Measurements from ENCODE around the gene GPN1. TPM values are rescaled to one million over a fixed set of nuclear protein-coding genes. Genes with fewer than 3 reads are reported as not detected.
"Not testable (repeated sequence)": the region's sequence is repeated elsewhere in the genome, so short reads cannot be mapped to it uniquely, and the experiment has no call there.

The GPN1 gene
- polyA plus RNA-seq, 4 donors, result 52.3 to 66.8 (median 58.8) TPM

GRCh38 chr2:27664622-27665363 lies 35.9 kb downstream of the GPN1 start:
- no peak for DNase-seq (ENCODE audit: low read depth in 4 of 4, low spot score in 2 of 4)

DNA sequence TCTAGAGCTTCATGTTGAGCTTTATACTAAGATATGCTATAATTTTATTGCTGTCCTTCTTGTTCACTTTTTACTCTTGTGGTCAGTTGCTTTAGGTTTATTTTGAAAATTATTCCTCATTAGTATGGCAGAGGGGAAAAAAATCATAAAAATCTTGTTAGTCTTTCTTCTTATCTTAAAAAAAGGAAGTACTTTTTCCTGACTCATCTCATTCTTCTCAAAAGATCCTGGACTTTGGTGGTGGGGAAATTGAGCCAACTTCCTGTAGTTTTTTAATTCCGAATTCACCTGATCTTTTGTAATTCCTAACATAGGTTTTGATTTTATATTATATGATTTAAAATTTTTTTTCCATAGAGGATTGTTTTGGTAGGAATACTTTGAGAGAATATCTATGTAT lies 38.6 kb downstream of the GPN1 start:
- no peak for DNase-seq (ENCODE audit: low read depth in 4 of 4, low spot score in 2 of 4)

DNA sequence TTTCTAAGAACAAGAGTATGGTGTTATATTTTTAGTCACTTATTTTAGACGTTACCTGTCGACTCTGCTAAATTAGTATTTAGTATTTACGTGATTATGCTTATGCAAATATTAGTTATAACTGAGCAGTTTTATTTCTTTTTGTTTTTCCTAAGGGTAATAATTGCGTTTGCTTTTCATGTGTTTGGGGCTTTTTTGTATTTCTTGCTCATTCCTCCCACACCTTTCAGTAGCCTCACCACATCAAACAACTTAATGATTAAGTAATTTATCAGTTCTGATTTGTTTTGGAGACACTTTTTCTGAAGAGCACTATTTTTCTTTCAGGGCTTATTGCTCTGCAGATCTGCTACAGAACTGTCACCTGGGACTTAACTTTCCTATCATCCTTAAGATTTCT lies 42.4 kb downstream of the GPN1 start:
- no peak for DNase-seq (ENCODE audit: low read depth in 4 of 4, low spot score in 2 of 4)

DNA sequence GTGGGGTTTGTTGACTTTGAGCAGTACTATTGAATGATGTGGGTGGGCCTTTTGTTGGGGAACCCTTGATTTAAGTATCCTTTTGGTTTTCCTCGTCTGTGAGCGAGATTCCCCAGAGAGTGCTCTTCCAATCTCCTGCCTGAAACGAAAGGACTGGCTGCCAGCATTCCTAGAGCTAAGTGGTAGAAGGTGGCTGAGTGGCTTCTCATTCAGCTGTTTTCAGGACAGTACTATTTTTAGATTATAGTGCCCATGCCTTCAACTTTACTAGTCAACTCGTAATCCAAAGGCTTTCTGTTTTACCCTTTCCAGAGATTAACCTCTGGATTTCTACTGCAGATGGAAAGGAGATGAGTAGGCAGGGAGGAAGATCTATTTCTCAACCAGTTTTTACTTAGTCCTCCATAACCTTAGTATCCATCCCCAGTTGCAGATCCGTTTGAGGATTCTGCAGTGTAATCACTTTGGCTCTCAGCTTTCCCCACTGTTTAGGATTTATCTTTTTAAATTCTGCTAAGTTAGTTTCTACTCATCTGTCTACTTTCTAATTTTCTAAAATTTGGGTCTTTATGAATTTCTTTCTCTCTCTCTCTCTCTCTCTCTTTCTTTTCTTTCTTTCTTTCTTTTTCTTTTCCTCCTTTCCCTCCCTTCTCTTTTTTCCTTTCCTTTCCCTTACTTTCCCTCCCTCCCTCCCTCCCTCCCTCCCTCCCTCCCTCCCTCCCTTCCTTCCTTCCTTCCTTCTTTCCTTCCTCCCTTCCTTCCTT lies 44.1 kb downstream of the GPN1 start:
- DNase-seq (ENCODE audit: low read depth in 4 of 4, low spot score in 2 of 4), result no peak

GRCh38 chr2:27680571-27680970 lies 51.7 kb downstream of the GPN1 start:
- DNase-seq (ENCODE audit: low read depth in 4 of 4, low spot score in 2 of 4), result no peak

DNA sequence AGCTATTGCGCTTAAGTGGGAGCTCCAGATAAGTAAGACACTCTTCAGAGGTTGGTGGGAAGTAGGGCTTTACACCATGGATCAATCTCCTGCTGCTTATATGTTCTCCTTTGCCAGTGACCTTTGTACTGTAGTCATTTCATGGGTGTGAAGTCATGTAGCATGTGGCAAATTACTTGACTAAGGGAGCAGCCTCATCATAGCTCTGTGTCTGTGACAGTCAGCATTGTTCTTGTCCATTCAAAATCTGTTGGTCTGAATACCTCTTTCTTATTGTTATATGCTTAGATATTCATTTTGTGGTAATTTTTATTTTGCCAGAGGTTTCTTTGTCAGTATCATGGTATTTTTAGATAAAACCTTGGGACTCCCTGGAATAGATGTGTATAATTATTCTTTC lies 53.0 kb downstream of the GPN1 start:
- DNase-seq (ENCODE audit: low read depth in 4 of 4, low spot score in 2 of 4), result no peak

- not testable (repeated sequence) for DNase-seq (ENCODE audit: low read depth in 4 of 4, low spot score in 2 of 4)
Measured at GRCh38 chr2:27682334-27682771, 53.5 kb downstream of the GPN1 start.

DNA sequence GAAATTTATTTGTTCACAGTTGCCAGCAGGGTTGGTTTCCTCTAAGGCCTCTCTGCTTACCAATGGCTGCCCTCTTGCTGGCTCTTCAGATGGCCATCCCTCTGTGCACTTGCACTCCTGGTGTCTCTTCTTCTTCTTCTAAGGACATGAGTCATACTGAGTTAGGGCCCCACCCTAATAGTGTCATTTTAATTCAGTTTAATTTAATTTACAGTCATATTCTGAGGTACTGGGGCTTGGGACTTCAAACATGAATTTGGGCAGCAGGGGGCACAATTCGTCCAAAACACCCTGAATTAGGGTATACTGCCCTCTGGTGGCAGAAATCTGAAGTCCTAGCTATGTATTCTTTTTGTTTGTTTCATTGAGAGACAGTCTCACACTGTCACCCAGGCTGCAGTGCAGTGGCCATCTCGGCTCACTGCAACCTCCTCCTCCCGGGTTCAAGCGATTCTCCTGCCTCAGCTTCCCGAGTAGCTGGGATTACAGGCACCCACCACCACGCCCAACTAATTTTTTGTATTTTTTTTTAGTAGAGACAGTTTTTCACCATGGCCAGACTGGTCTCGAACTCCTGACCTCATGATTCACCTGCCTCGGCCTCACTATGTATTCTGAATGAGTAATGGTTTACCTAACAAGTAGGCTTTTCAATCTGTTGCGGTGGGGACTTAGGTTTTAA lies 54.7 kb downstream of the GPN1 start:
- peak; percentile 68 to 84 (median 70) for DNase-seq (ENCODE audit: low read depth in 4 of 4, low spot score in 2 of 4)

- not testable (repeated sequence) for DNase-seq (ENCODE audit: low read depth in 4 of 4, low spot score in 2 of 4)
Measured at GRCh38 chr2:27685006-27685405, 56.2 kb downstream of the GPN1 start.

- DNase-seq (ENCODE audit: low read depth in 4 of 4, low spot score in 2 of 4), result no peak
Measured at GRCh38 chr2:27685577-27685976, 56.7 kb downstream of the GPN1 start.

- no peak for DNase-seq (ENCODE audit: low read depth in 4 of 4, low spot score in 2 of 4)
Measured at GRCh38 chr2:27687232-27687631, 58.4 kb downstream of the GPN1 start.

DNA sequence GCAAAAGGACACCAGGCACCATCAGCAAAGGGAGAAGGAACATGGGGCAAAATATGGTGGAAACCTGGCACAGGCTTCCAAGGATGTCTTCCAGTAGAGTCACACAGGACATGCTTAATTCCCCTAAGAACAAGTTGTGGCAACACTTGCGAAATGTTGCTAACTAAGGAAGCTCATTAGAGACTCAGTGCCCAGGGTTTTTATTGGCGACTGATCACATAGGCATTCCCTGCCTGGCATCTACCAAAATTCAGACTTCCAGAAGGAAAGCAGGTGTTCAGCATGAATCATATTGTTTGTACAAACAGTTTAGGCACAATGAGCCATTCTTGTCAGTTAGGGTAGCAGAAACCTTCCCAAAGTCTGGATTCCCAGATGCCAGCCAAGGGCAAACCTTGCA lies 60.6 kb downstream of the GPN1 start:
- no peak for DNase-seq (ENCODE audit: low read depth in 4 of 4, low spot score in 2 of 4)

GRCh38 chr2:27690052-27690451 lies 61.2 kb downstream of the GPN1 start:
- DNase-seq (ENCODE audit: low read depth in 4 of 4, low spot score in 2 of 4), result no peak

- no peak for DNase-seq (ENCODE audit: low read depth in 4 of 4, low spot score in 2 of 4)
Measured at GRCh38 chr2:27697660-27698059, 68.8 kb downstream of the GPN1 start.

Other genes starting within 250 kb of the GPN1 start
- 10 to 100 TPM; 16.4 to 28.5 (median 21.2) TPM for gene ZNF513, start 248.3 kb upstream of the GPN1 start, polyA plus RNA-seq (ENCODE audit: insufficient read length in 4 of 4)
- gene PPM1G, start 219.5 kb upstream of the GPN1 start, polyA plus RNA-seq (ENCODE audit: insufficient read length in 4 of 4), result 10 to 100 TPM; 87.3 to 98.8 (median 92.5) TPM
- 100 to 1,000 TPM; 125 to 146 (median 132) TPM for gene NRBP1, start 200.4 kb upstream of the GPN1 start, polyA plus RNA-seq (ENCODE audit: insufficient read length in 4 of 4)
- 10 to 100 TPM in 1 of 4 donors, 1 to 10 TPM in 3; 7.4 to 11.5 (median 8.2) TPM for gene KRTCAP3, start 186.7 kb upstream of the GPN1 start, polyA plus RNA-seq (ENCODE audit: insufficient read length in 4 of 4)
- 10 to 100 TPM; 33.3 to 78.8 (median 49.9) TPM for gene IFT172, start 139.3 kb upstream of the GPN1 start, polyA plus RNA-seq (ENCODE audit: insufficient read length in 4 of 4)
- 10 to 100 TPM in 1 of 4 donors, 1 to 10 TPM in 3; 7.1 to 10.9 (median 8.8) TPM for gene FNDC4, start 133.8 kb upstream of the GPN1 start, polyA plus RNA-seq (ENCODE audit: insufficient read length in 4 of 4)
- under 1 TPM in 2 of 4 donors, not detected in 2; 0.16 to 0.28 TPM for gene GCKR, start 132.2 kb upstream of the GPN1 start, polyA plus RNA-seq (ENCODE audit: insufficient read length in 4 of 4)
- gene ZNF512, start 46.0 kb upstream of the GPN1 start, polyA plus RNA-seq (ENCODE audit: insufficient read length in 4 of 4), result 10 to 100 TPM; 66.1 to 84.9 (median 75.4) TPM
- gene CCDC121, start within 50 bp of the GPN1 start, polyA plus RNA-seq (ENCODE audit: insufficient read length in 4 of 4), result 10 to 100 TPM; 11.0 to 14.7 (median 11.5) TPM
- 10 to 100 TPM; 49.5 to 72.8 (median 59.2) TPM for gene SUPT7L, start 34.6 kb downstream of the GPN1 start, polyA plus RNA-seq (ENCODE audit: insufficient read length in 4 of 4)
- 10 to 100 TPM; 30.3 to 41.6 (median 34.9) TPM for gene SLC4A1AP, start 34.8 kb downstream of the GPN1 start, polyA plus RNA-seq (ENCODE audit: insufficient read length in 4 of 4)
- 100 to 1,000 TPM; 141 to 180 (median 157) TPM for gene MRPL33, start 142.7 kb downstream of the GPN1 start, polyA plus RNA-seq (ENCODE audit: insufficient read length in 4 of 4)